Cardiac muscle cell (in vitro differentiated cells and primary cell): ENCODE measurements around the gene PROK1. TPM values are rescaled to one million over a fixed set of nuclear protein-coding genes. Genes with fewer than 3 reads are reported as not detected.
A peak's percentile ranks its signal among the peaks of the same experiment; 100 is the strongest.
"Not testable (repeated sequence)": the region's sequence is repeated elsewhere in the genome, so short reads cannot be mapped to it uniquely, and the experiment has no call there.

Experiments used
- DNase-seq, 2 donors: peaks; one replicate each; pipeline versions ENCODE4 v3.0.0 to v3.0.0-alpha.2; 2010 to 2017; ENCODE audit warnings: low read depth in 1 of 2, low spot score in 1 of 2
- H3K27ac ChIP-seq: fragments of 200-600 bp; sonication (generic); 2 replicates; pipeline ENCODE4 v1.5.1; 2016
- H3K27me3 ChIP-seq: fragments of 200-600 bp; sonication (generic); 2 replicates; pipeline ENCODE4 v1.6.0; 2016; ENCODE audit warnings: control low read depth
- H3K36me3 ChIP-seq: fragments of 200-600 bp; sonication (generic); 2 replicates; pipeline ENCODE4 v1.5.1; 2016; ENCODE audit warnings: control low read depth
- H3K4me1 ChIP-seq: fragments of 200-600 bp; sonication (generic); 2 replicates; pipeline ENCODE4 v1.8.1; 2017; ENCODE audit warnings: low read depth, mild to moderate bottlenecking, mixed run types
- H3K4me3 ChIP-seq: fragments of 200-600 bp; sonication (generic); 2 replicates; pipeline ENCODE4 v1.5.1; 2016; ENCODE audit warnings: mild to moderate bottlenecking
- H3K9me3 ChIP-seq: fragments of 200-600 bp; sonication (generic); 2 replicates; pipeline ENCODE4 v1.5.1; 2017; ENCODE audit warnings: low read depth, mild to moderate bottlenecking, control low read depth
- polyA plus RNA-seq: library from polyadenylated mRNA; unstranded; fragments of >200 nt; fragmentation: Nextera tagmentation; extraction: Ambion mirVana; gene quantifications from 2 replicates; pipeline ENCODE4 v1.2.1, GENCODE V29; 2016
- total RNA-seq: library from RNA; depleted of rRNA; stranded (reverse); fragments of >200 nt; gene quantifications from 2 replicates; pipeline ENCODE4 v1.2.3, GENCODE V29; 2016
- TF ChIP-seq, protein P1 (sequence below): IDR thresholded peaks from 2 replicates; pipeline ENCODE4 v1.5.1; 2012; ENCODE audit warnings: low read depth, mild to moderate bottlenecking, low read length

The PROK1 gene
- total and polyA plus RNA-seq, 2 experiments from 2014 or later: 0.24 TPM; not detected in 1

DNA sequence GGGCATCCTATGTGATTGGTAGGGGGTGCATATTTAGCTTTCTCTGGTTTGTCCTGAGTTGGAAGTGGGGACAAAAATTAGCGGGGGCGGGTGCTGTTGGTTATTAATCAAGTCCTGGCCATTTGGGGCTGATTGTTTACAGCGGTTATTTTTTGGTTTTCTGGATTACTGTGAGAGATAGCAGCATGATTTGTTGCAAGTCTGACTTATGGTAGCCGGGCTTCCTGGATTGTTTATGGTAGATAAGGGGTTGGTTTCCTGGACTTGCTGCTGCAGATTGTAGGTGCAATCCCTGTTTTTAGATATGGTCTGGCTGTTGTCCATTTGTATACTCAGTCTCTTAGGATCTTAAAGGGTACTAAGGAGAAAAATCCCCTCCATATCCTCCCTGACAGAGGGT lies 12.1 kb upstream of the PROK1 start:
- H3K36me3 ChIP-seq: no peaks in the 10 kb centered on the region
- H3K27ac ChIP-seq: no peak overlapping the region
- no peak overlapping the region for H3K4me3 ChIP-seq
- TF ChIP-seq, protein P1, sequence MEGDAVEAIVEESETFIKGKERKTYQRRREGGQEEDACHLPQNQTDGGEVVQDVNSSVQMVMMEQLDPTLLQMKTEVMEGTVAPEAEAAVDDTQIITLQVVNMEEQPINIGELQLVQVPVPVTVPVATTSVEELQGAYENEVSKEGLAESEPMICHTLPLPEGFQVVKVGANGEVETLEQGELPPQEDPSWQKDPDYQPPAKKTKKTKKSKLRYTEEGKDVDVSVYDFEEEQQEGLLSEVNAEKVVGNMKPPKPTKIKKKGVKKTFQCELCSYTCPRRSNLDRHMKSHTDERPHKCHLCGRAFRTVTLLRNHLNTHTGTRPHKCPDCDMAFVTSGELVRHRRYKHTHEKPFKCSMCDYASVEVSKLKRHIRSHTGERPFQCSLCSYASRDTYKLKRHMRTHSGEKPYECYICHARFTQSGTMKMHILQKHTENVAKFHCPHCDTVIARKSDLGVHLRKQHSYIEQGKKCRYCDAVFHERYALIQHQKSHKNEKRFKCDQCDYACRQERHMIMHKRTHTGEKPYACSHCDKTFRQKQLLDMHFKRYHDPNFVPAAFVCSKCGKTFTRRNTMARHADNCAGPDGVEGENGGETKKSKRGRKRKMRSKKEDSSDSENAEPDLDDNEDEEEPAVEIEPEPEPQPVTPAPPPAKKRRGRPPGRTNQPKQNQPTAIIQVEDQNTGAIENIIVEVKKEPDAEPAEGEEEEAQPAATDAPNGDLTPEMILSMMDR: no peak
- DNase-seq: no peak
- H3K4me1 ChIP-seq: peaks cover 5% of the 10 kb centered on the region
- H3K27me3 ChIP-seq: no peaks in the 10 kb centered on the region
- no peaks in the 10 kb centered on the region for H3K9me3 ChIP-seq

DNA sequence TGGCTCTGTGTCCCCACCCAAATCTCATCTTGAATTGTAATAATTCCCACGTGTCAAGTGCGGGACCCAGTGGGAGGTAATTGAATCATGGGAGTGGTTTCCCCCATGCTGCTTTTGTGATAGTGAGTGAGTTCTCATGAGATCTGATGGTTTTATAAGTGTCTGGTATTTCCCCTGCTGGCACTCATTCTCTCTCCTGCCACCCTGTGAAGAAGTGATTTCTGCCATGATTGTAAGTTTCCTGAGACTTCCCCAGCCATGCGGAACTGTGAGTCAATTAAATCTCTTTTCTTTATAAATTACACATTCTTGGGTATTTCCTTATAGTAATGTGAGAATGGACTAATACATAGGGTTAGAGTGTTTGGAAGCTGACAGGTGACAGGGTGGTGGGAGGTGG lies 11.1 kb upstream of the PROK1 start:
- not testable (repeated sequence) for H3K4me3 ChIP-seq, H3K36me3 ChIP-seq, DNase-seq, H3K4me1 ChIP-seq, H3K9me3 ChIP-seq, H3K27ac ChIP-seq, H3K27me3 ChIP-seq

DNA sequence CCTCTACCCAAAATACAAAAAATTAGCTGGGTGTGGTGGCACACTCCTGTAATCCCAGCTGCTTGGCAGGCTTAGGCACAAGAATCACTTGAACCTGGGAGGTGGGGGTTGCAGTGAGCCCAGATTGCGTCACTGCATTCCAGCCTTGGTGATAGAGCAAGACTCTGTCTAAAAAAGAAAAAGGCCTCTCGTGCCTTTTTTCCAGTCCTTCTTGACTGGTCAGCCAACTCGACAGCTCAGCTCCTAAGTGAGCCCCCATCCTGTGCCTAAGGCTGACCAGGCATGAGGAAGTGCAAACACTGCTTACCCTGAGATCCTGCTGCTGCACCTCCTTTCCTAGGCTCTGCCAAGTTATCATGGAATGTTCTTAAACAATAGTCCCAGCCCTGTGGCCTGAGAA lies 10.1 kb upstream of the PROK1 start:
- TF ChIP-seq, protein P1: no peak

DNA sequence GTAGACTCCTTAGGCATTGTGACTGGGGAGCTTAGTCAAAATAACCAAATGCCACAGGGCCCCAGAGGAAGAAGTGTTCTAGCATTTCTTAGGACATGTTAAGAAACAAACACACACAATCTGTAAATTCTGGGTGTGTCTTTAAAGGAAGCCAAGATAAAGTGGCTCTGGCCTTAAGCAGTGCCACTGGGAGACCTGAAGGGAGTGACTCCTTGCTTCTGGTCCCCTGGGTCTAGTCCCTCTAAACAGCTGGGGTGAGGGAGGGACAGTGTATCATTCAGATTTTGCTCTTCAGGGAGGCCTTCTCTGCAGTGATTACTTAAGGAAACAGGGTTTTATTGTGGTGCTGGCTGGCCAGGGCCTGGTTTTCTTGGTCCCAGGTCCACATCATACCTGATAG lies 9.1 kb upstream of the PROK1 start:
- peaks cover 5% of the 10 kb centered on the region for H3K4me1 ChIP-seq
- no peaks in the 10 kb centered on the region for H3K9me3 ChIP-seq
- H3K36me3 ChIP-seq: no peaks in the 10 kb centered on the region
- DNase-seq: no peak
- H3K4me3 ChIP-seq: no peak overlapping the region
- H3K27me3 ChIP-seq: no peaks in the 10 kb centered on the region
- no peak overlapping the region for H3K27ac ChIP-seq
- TF ChIP-seq, protein P1: no peak

More for the DNA sequence above, 10.1 kb upstream of the PROK1 start:
- H3K36me3 ChIP-seq: no peaks in the 10 kb centered on the region
- H3K27ac ChIP-seq: no peak overlapping the region
- peak in 1 of 2 donors; percentile 80 for DNase-seq
- no peaks in the 10 kb centered on the region for H3K27me3 ChIP-seq
- H3K4me1 ChIP-seq: peaks cover 5% of the 10 kb centered on the region
- no peaks in the 10 kb centered on the region for H3K9me3 ChIP-seq
- H3K4me3 ChIP-seq: no peak overlapping the region

DNA sequence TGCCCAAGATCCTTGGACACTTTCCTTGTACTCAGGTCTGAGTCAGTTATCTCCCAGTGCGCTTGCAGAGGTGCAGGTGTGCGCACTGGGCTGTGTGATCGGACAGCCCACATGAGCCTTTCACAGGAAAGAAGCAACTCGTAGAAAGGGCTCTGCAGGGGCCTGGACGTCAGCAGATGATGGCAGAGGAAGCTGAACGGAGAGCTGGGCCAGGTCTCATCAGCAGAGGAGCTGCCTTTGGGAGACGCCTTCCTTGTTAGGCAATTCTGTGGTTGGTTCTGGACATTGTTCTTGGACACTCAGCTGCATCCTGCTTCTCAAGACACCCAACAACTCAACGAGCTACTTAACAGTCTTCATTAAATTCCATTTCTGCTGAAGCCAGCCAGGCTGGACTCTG lies 7.5 kb upstream of the PROK1 start:
- TF ChIP-seq, protein P1: no peak
- H3K27ac ChIP-seq: no peak overlapping the region
- peak in 1 of 2 donors; percentile 74 for DNase-seq
- no peak overlapping the region for H3K4me3 ChIP-seq
- peaks cover 5% of the 10 kb centered on the region for H3K4me1 ChIP-seq
- no peaks in the 10 kb centered on the region for H3K27me3 ChIP-seq
- H3K36me3 ChIP-seq: no peaks in the 10 kb centered on the region
- no peaks in the 10 kb centered on the region for H3K9me3 ChIP-seq

DNA sequence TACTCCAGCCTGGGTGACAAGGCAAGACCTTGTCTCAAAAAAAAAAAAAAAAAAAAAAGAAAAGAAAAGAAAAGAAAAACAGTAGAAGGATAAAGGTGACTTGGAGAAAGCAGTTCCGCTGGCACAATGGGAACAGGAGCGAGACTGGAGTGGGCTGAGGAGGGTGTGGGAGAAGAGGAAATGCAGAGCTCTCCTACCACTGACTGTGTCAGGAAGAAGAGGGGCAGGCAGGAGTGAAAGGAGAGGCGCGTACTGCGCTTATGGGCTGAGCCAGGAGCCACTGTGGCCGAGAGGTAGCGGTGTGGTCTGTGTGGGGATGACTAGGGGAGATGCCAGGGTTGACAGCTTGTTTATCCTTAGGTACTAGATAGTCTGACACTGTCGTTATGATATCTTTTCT lies 6.4 kb upstream of the PROK1 start:
- DNase-seq: no peak
- H3K27ac ChIP-seq: no peak overlapping the region
- no peaks in the 10 kb centered on the region for H3K27me3 ChIP-seq
- H3K36me3 ChIP-seq: no peaks in the 10 kb centered on the region
- TF ChIP-seq, protein P1: no peak
- H3K9me3 ChIP-seq: no peaks in the 10 kb centered on the region
- no peak overlapping the region for H3K4me3 ChIP-seq
- peaks cover 5% of the 10 kb centered on the region for H3K4me1 ChIP-seq
